Endothelial cell of umbilical vein (primary cell): ENCODE data around the gene TRAPPC3L. TPM values are rescaled to one million over a fixed set of nuclear protein-coding genes. Genes with fewer than 3 reads are reported as not detected.

Source experiments
- BruUV-seq: library from RNA; stranded (reverse); fragments of 400-500 nt; replicated peaks from 2 replicates; lab custom pipeline; 2021; lab: Mats Ljungman, UMichigan
- CTCF ChIA-PET: fragments of 300-600, 350-600 bp; sonication (Branson Sonifier 250); formaldehyde crosslinking; loops from one replicate; lab custom pipeline; 2021; ENCODE audit warnings: antibody characterized with exemption, inconsistent platforms; lab: Charles Lee
- POLR2A ChIA-PET: fragments of 300-600, 350-600 bp; sonication (Branson Sonifier 250); formaldehyde crosslinking; loops from one replicate; lab custom pipeline; 2021; ENCODE audit warnings: antibody characterized with exemption, inconsistent platforms; lab: Charles Lee
- DNase-seq: peaks from one replicate; pipeline ENCODE4 v3.0.0-alpha.2; 2011; ENCODE audit warnings: low read depth, low spot score
- FAIRE-seq: peaks from 2 replicates; lab custom pipeline; 2011; peaks lifted over from hg19 to GRCh38; lab: Jason Lieb, UNC
- H2AFZ ChIP-seq: 2 replicates; pipeline ENCODE4 v1.6.0; 2012; ENCODE audit warnings: low read depth, low read length, control low read depth, inconsistent platforms
- H3K27ac ChIP-seq: 2 replicates; pipeline ENCODE4 v1.5.1; 2011; ENCODE audit warnings: low read depth, mild to moderate bottlenecking, control low read depth, low read length, moderate library complexity; ENCODE audit not compliant: insufficient read depth
- H3K27me3 ChIP-seq, 2 experiments: 2 replicates each; pipeline versions ENCODE4 v1.6.0 to v1.6.1; 2011; ENCODE audit warnings: low read length in 2 of 2, mixed read lengths in 1 of 2; ENCODE audit not compliant: control insufficient read depth in 2 of 2, insufficient read depth in 2 of 2
- H3K36me3 ChIP-seq, 2 experiments: 2 replicates in 1 of 2; 3 replicates in 1 of 2; pipeline ENCODE4 v1.5.1; 2011; ENCODE audit warnings: low read length in 2 of 2, mild to moderate bottlenecking in 1 of 2, moderate library complexity in 1 of 2; ENCODE audit not compliant: control insufficient read depth in 2 of 2, insufficient read depth in 2 of 2; ENCODE audit errors: extremely low read depth in 1 of 2
- H3K4me1 ChIP-seq: 3 replicates; pipeline ENCODE4 v1.5.1; 2011; ENCODE audit warnings: mild to moderate bottlenecking, low read length; ENCODE audit not compliant: control insufficient read depth, insufficient read depth; ENCODE audit errors: extremely low read depth
- H3K4me2 ChIP-seq: 2 replicates; pipeline ENCODE4 v1.6.1; 2011; ENCODE audit warnings: low read length, control low read depth, mixed read lengths; ENCODE audit not compliant: insufficient read depth
- H3K4me3 ChIP-seq, 3 experiments: fragments of 200-600 bp in 1 of 3; sonication (generic), shearing (Covaris generic) in 1 of 3; replicated peaks in 1 of 3; 2 replicates each; pipeline ENCODE4 v1.5.1; 2011 to 2016; ENCODE audit warnings: control low read depth in 3 of 3, low read length in 3 of 3, mild to moderate bottlenecking in 2 of 3, inconsistent platforms in 1 of 3, low read depth in 1 of 3, moderate library complexity in 1 of 3; ENCODE audit not compliant: insufficient read depth in 1 of 3
- H3K79me2 ChIP-seq: 2 replicates; pipeline ENCODE4 v1.6.0; 2012; ENCODE audit warnings: low read length, inconsistent platforms; ENCODE audit not compliant: control insufficient read depth, insufficient read depth
- H3K9ac ChIP-seq: replicated peaks from 2 replicates; pipeline ENCODE3; 2011; ENCODE audit warnings: low read length, control low read depth; ENCODE audit not compliant: insufficient read depth; ENCODE audit errors: extremely low read depth
- H3K9me1 ChIP-seq: replicated peaks from 3 replicates; pipeline ENCODE4 v1.6.0; 2011; ENCODE audit warnings: mild to moderate bottlenecking, low read length; ENCODE audit not compliant: control insufficient read depth, insufficient read depth; ENCODE audit errors: extremely low read depth
- H3K9me3 ChIP-seq: replicated peaks from 2 replicates; pipeline ENCODE4 v1.5.1; 2012; ENCODE audit warnings: low read length, inconsistent platforms; ENCODE audit not compliant: control insufficient read depth, insufficient read depth
- H4K20me1 ChIP-seq: replicated peaks from 2 replicates; pipeline ENCODE3; 2011; ENCODE audit warnings: mild to moderate bottlenecking, low read length; ENCODE audit not compliant: control insufficient read depth, insufficient read depth; ENCODE audit errors: extremely low read depth
- GATA2 ChIP-seq: IDR thresholded peaks from 2 replicates; pipeline ENCODE4 v1.7.0; 2011; ENCODE audit warnings: low read depth, mild to moderate bottlenecking, moderate library complexity, mixed read lengths, low read length; ENCODE audit not compliant: insufficient read length, insufficient read depth
- JUN ChIP-seq: IDR thresholded peaks from 2 replicates; pipeline ENCODE4 v1.6.1; 2011; ENCODE audit warnings: borderline replicate concordance, low read depth; ENCODE audit not compliant: insufficient read length, insufficient read depth
- MYC ChIP-seq: IDR thresholded peaks from one replicate; pipeline ENCODE4 v1.6.1; 2011; ENCODE audit warnings: mild to moderate bottlenecking, low read depth, low read length
- POLR2A ChIP-seq: IDR thresholded peaks from 2 replicates; pipeline ENCODE4 v1.6.1; 2012; ENCODE audit warnings: low read depth, mild to moderate bottlenecking, control low read depth, low read length
- dilution Hi-C: fragments of 300-500 bp; cut with MboI; formaldehyde crosslinking; loops from one replicate; pipeline ENCODE4 v1.15.0; 2019; ENCODE audit warnings: low sequenced_read_pairs; ENCODE audit not compliant: extremely low pct_ligation_motif_present
- intact Hi-C: fragments of 100-400 bp; cut with micrococcal nuclease; formaldehyde crosslinking; loops from one replicate; pipeline ENCODE4 v1.10.0; 2022
- polyA plus RNA-seq, 4 experiments: library from polyadenylated mRNA; depleted of rRNA in 3 of 4; stranded (reverse) in 3 of 4; unstranded in 1 of 4; fragments of >200 nt; gene quantifications; 2 replicates each; pipeline versions ENCODE4 v1.2.1 to v1.2.3, GENCODE V29; 2011 to 2012; ENCODE audit warnings: missing spikeins in 1 of 4
- total RNA-seq: library from RNA; stranded (reverse); gene quantifications from 2 replicates; pipeline ENCODE4 v1.2.3, GENCODE V29; 2021
- TF ChIP-seq, protein P1 (sequence below): IDR thresholded peaks from 2 replicates; pipeline ENCODE4 v1.6.1; 2011; ENCODE audit not compliant: insufficient read depth, insufficient read length
- TF ChIP-seq, protein P2 (sequence below), 2 donors: IDR thresholded peaks; 1 replicate in 1 of 2; 2 replicates in 1 of 2; pipeline ENCODE4 v1.5.1; 2011; ENCODE audit warnings: low read length in 2 of 2, mild to moderate bottlenecking in 2 of 2, moderate library complexity in 2 of 2, control low read depth in 1 of 2, inconsistent platforms in 1 of 2, low read depth in 1 of 2; ENCODE audit not compliant: insufficient read depth in 1 of 2; ENCODE audit errors: extremely low read depth in 1 of 2

The TRAPPC3L gene
- total and polyA plus RNA-seq, 2 donors (not counting 3 experiments of a cell fraction or from before 2014, with no cell fraction given): 0.38 TPM; not detected in 1

DNA sequence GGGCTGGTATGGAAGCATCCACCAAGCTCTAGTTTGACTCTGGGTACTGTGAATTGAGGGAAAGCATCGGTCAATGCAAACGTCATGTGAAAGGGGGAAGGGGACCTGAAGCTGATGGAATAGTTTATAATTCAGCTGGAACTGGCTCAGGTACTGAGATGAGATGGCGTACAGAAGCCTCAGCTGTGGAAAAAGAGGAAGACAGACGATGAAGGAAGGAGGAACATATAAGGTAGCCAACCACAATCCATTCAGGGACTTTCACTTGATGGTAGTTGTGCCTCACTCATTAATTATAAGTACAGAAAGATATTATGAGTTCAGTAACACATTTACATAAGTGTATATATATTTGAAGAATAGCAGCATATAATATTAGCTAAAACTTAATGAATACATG, 31.4 kb downstream of the TRAPPC3L start:
- H3K27ac ChIP-seq: no peak overlapping the region
- H3K9me1 ChIP-seq: no peaks in the 10 kb centered on the region
- no peaks in the 10 kb centered on the region for H3K27me3 ChIP-seq
- POLR2A ChIA-PET: no interaction called here
- intact Hi-C loops (loop anchor here (5.0 kb wide), 2 partner anchors 142 to 297 kb away; partner anchors contain the start of gene DSE), dilution Hi-C loops (no loop called here)
- peak overlapping the region; percentile 89 for H3K4me2 ChIP-seq
- DNase-seq (no peak), FAIRE-seq (no peak)
- H3K9ac ChIP-seq: no peak overlapping the region
- peaks cover 8% of the 10 kb centered on the region for H3K79me2 ChIP-seq
- TF ChIP-seq POLR2A (no peak), JUN (no peak), GATA2 (no peak), MYC (no peak)
- TF ChIP-seq, protein P1, sequence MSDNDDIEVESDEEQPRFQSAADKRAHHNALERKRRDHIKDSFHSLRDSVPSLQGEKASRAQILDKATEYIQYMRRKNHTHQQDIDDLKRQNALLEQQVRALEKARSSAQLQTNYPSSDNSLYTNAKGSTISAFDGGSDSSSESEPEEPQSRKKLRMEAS: no peak
- TF ChIP-seq, protein P2, sequence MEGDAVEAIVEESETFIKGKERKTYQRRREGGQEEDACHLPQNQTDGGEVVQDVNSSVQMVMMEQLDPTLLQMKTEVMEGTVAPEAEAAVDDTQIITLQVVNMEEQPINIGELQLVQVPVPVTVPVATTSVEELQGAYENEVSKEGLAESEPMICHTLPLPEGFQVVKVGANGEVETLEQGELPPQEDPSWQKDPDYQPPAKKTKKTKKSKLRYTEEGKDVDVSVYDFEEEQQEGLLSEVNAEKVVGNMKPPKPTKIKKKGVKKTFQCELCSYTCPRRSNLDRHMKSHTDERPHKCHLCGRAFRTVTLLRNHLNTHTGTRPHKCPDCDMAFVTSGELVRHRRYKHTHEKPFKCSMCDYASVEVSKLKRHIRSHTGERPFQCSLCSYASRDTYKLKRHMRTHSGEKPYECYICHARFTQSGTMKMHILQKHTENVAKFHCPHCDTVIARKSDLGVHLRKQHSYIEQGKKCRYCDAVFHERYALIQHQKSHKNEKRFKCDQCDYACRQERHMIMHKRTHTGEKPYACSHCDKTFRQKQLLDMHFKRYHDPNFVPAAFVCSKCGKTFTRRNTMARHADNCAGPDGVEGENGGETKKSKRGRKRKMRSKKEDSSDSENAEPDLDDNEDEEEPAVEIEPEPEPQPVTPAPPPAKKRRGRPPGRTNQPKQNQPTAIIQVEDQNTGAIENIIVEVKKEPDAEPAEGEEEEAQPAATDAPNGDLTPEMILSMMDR (IDR thresholded peaks at IDR 0.05; ENCODE audit: extremely low read depth in 1 of 2, insufficient read depth in 1 of 2, low read depth in 1 of 2, low read length in 2 of 2): no peak
- peaks cover 19% of the 10 kb centered on the region for H3K4me1 ChIP-seq
- H4K20me1 ChIP-seq: no peaks in the 10 kb centered on the region
- peaks cover 8 to 11% of the 10 kb centered on the region in 2 experiments for H3K36me3 ChIP-seq
- CTCF ChIA-PET: interaction anchor here (1.4 to 6.2 kb wide), 6 partner anchors 8 to 245 kb away, joined by 3 to 72 read pairs (median 16); no protein-coding TSS in a partner anchor
- no peaks in the 10 kb centered on the region for H3K9me3 ChIP-seq
- H3K4me3 ChIP-seq: no peak overlapping the region
- no TSS peak for BruUV-seq
- H2AFZ ChIP-seq: no peak overlapping the region
